GM23338 (cell line): ENCODE data around the gene NRN1L. TPM values are rescaled to one million over a fixed set of nuclear protein-coding genes. Genes with fewer than 3 reads are reported as not detected.
A peak's percentile ranks its signal among the peaks of the same experiment; 100 is the strongest.
"Not testable (repeated sequence)": the region's sequence is repeated elsewhere in the genome, so short reads cannot be mapped to it uniquely, and the experiment has no call there.

Source experiments
- ATAC-seq: fragments of 200-7000 bp; cut with Tn5 transposase; 3 replicates; pipeline ENCODE4 v1.9.1; 2020
- DNase-seq: peaks from one replicate; pipeline ENCODE4 v3.0.0-alpha.2; 2015; ENCODE audit warnings: low spot score
- H2AFZ ChIP-seq: fragments of 200-600 bp; sonication (generic); 2 replicates; pipeline ENCODE4 v1.8.0; 2016; ENCODE audit warnings: antibody characterized with exemption, mild to moderate bottlenecking, moderate library complexity
- H3F3A ChIP-seq: fragments of 200-600 bp; sonication (generic); replicated peaks from 2 replicates; pipeline ENCODE4 v1.8.0; 2017; ENCODE audit warnings: antibody characterized with exemption, mixed run types, low read depth
- H3K27ac ChIP-seq: fragments of 200-600 bp; sonication (generic); 2 replicates; pipeline ENCODE4 v1.6.1; 2016; ENCODE audit warnings: low read depth
- H3K27me3 ChIP-seq: fragments of 200-600 bp; sonication (generic); 2 replicates; pipeline ENCODE4 v1.8.0; 2016; ENCODE audit warnings: mild to moderate bottlenecking, mixed run types, moderate library complexity; ENCODE audit not compliant: insufficient read depth
- H3K36me3 ChIP-seq: fragments of 200-600 bp; sonication (generic); 2 replicates; pipeline ENCODE4 v1.8.0; 2016; ENCODE audit warnings: mild to moderate bottlenecking; ENCODE audit not compliant: insufficient read depth
- H3K4me1 ChIP-seq: fragments of 200-600 bp; sonication (generic); 2 replicates; pipeline ENCODE4 v1.8.0; 2016; ENCODE audit warnings: mild to moderate bottlenecking, moderate library complexity; ENCODE audit not compliant: insufficient read depth
- H3K4me2 ChIP-seq: fragments of 200-600 bp; sonication (generic); 2 replicates; pipeline ENCODE4 v1.7.1; 2017; ENCODE audit warnings: mixed run types
- H3K4me3 ChIP-seq: fragments of 200-600 bp; sonication (generic); 2 replicates; pipeline ENCODE4 v1.6.1; 2016; ENCODE audit warnings: mixed run types
- H3K79me2 ChIP-seq: fragments of 200-600 bp; sonication (generic); replicated peaks from 2 replicates; pipeline ENCODE4 v1.8.0; 2017; ENCODE audit warnings: mild to moderate bottlenecking; ENCODE audit not compliant: insufficient read depth
- H3K9me2 ChIP-seq: fragments of 200-600 bp; sonication (generic); 2 replicates; pipeline ENCODE4 v1.8.0; 2017; ENCODE audit not compliant: insufficient read depth
- H4K20me1 ChIP-seq: fragments of 200-600 bp; sonication (generic); replicated peaks from 2 replicates; pipeline ENCODE4 v1.8.0; 2017; ENCODE audit warnings: mild to moderate bottlenecking; ENCODE audit not compliant: insufficient read depth
- H3K27ac Mint-ChIP-seq: 2 replicates; pipeline ENCODE4 v1.8.0; 2020; ENCODE audit warnings: inconsistent platforms, mild to moderate bottlenecking, moderate library complexity, mixed read lengths
- H3K27me3 Mint-ChIP-seq: 3 replicates; pipeline ENCODE4 v1.8.0; 2022; ENCODE audit warnings: low read depth, mild to moderate bottlenecking, moderate library complexity, mixed read lengths, inconsistent platforms; ENCODE audit not compliant: insufficient read depth, poor library complexity
- H3K36me3 Mint-ChIP-seq: 3 replicates; pipeline ENCODE4 v1.8.0; 2021; ENCODE audit warnings: low read depth, mild to moderate bottlenecking, inconsistent platforms, moderate library complexity, mixed read lengths
- H3K4me1 Mint-ChIP-seq: 3 replicates; pipeline ENCODE4 v1.8.0; 2020; ENCODE audit warnings: mild to moderate bottlenecking, inconsistent platforms, mixed read lengths
- H3K4me3 Mint-ChIP-seq: 3 replicates; pipeline ENCODE4 v1.8.0; 2021; ENCODE audit warnings: moderate library complexity, mild to moderate bottlenecking, inconsistent platforms, mixed read lengths
- H3K9me3 Mint-ChIP-seq: 3 replicates; pipeline ENCODE4 v1.8.0; 2020; ENCODE audit warnings: moderate library complexity, mild to moderate bottlenecking, inconsistent platforms, mixed read lengths
- polyA plus RNA-seq: library from polyadenylated mRNA; unstranded; fragments of >200 nt; fragmentation: Nextera tagmentation; extraction: Ambion mirVana; gene quantifications from 2 replicates; pipeline ENCODE4 v1.2.1, GENCODE V29; 2016
- total RNA-seq: library from RNA; depleted of rRNA; stranded (reverse); fragments of >200 nt; shearing (Covaris generic); gene quantifications from 2 replicates; pipeline ENCODE4 v1.2.3, GENCODE V29; 2014
- TF ChIP-seq, protein P1 (sequence below): fragments of 250-450 bp; sonication (Bioruptor Pico); IDR thresholded peaks from 2 replicates; pipeline ENCODE4 v1.5.0; 2020; ENCODE audit warnings: mild to moderate bottlenecking, moderate library complexity
- TF ChIP-seq, protein P2 (sequence below): IDR thresholded peaks from one replicate; pipeline ENCODE4 v1.6.1; 2018; ENCODE audit warnings: antibody characterized with exemption; ENCODE audit not compliant: unreplicated experiment

Gene NRN1L
- total and polyA plus RNA-seq, 2 experiments from 2014 or later = 14.0 to 26.1 TPM

DNA sequence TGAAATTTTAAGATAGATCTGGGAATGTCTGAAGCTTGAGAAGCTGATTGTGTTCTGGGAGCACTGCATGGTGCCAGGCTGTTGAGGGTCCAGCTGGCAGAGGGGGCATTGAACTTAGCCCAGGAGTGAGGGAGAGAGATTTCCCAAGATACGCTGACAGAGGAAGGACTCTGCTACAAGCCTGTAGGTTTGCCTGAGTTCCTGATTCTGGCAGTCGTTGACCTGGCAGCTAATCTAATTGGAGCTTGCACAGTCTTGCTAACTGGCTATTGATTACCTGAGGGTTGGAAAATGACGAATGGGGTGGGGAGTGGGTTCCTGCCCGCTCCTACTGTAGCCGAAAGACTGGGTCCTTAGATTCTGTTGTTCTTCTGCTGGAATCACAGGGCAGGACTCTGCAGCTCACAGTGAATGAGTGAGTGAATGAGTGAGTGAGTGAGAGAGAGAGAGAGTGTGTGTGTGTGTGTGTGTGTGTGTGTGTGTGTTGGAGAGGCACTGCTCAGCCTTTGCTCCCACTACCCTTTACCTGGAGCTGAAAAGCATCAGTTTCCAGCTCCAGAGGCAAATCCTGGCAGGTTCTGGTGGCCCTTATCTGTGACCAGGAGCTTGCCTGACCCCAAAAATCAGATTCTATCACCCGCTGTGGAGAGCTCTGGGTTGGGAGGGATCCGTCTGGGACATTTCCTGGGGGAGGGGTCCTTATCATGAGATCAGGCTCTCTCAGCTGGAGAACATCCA, 30.2 kb downstream of the NRN1L start (continued):
- TF ChIP-seq, protein P1, sequence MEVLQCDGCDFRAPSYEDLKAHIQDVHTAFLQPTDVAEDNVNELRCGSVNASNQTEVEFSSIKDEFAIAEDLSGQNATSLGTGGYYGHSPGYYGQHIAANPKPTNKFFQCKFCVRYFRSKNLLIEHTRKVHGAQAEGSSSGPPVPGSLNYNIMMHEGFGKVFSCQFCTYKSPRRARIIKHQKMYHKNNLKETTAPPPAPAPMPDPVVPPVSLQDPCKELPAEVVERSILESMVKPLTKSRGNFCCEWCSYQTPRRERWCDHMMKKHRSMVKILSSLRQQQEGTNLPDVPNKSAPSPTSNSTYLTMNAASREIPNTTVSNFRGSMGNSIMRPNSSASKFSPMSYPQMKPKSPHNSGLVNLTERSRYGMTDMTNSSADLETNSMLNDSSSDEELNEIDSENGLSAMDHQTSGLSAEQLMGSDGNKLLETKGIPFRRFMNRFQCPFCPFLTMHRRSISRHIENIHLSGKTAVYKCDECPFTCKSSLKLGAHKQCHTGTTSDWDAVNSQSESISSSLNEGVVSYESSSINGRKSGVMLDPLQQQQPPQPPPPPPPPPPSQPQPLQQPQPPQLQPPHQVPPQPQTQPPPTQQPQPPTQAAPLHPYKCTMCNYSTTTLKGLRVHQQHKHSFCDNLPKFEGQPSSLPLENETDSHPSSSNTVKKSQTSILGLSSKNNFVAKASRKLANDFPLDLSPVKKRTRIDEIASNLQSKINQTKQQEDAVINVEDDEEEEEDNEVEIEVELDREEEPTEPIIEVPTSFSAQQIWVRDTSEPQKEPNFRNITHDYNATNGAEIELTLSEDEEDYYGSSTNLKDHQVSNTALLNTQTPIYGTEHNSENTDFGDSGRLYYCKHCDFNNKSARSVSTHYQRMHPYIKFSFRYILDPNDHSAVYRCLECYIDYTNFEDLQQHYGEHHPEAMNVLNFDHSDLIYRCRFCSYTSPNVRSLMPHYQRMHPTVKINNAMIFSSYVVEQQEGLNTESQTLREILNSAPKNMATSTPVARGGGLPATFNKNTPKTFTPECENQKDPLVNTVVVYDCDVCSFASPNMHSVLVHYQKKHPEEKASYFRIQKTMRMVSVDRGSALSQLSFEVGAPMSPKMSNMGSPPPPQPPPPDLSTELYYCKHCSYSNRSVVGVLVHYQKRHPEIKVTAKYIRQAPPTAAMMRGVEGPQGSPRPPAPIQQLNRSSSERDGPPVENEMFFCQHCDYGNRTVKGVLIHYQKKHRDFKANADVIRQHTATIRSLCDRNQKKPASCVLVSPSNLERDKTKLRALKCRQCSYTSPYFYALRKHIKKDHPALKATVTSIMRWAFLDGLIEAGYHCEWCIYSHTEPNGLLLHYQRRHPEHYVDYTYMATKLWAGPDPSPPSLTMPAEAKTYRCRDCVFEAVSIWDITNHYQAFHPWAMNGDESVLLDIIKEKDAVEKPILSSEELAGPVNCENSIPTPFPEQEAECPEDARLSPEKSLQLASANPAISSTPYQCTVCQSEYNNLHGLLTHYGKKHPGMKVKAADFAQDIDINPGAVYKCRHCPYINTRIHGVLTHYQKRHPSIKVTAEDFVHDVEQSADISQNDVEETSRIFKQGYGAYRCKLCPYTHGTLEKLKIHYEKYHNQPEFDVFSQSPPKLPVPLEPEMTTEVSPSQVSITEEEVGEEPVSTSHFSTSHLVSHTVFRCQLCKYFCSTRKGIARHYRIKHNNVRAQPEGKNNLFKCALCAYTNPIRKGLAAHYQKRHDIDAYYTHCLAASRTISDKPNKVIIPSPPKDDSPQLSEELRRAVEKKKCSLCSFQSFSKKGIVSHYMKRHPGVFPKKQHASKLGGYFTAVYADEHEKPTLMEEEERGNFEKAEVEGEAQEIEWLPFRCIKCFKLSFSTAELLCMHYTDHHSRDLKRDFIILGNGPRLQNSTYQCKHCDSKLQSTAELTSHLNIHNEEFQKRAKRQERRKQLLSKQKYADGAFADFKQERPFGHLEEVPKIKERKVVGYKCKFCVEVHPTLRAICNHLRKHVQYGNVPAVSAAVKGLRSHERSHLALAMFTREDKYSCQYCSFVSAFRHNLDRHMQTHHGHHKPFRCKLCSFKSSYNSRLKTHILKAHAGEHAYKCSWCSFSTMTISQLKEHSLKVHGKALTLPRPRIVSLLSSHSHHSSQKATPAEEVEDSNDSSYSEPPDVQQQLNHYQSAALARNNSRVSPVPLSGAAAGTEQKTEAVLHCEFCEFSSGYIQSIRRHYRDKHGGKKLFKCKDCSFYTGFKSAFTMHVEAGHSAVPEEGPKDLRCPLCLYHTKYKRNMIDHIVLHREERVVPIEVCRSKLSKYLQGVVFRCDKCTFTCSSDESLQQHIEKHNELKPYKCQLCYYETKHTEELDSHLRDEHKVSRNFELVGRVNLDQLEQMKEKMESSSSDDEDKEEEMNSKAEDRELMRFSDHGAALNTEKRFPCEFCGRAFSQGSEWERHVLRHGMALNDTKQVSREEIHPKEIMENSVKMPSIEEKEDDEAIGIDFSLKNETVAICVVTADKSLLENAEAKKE (CRISPR knock-in tag) = no peak
- TF ChIP-seq, protein P2, sequence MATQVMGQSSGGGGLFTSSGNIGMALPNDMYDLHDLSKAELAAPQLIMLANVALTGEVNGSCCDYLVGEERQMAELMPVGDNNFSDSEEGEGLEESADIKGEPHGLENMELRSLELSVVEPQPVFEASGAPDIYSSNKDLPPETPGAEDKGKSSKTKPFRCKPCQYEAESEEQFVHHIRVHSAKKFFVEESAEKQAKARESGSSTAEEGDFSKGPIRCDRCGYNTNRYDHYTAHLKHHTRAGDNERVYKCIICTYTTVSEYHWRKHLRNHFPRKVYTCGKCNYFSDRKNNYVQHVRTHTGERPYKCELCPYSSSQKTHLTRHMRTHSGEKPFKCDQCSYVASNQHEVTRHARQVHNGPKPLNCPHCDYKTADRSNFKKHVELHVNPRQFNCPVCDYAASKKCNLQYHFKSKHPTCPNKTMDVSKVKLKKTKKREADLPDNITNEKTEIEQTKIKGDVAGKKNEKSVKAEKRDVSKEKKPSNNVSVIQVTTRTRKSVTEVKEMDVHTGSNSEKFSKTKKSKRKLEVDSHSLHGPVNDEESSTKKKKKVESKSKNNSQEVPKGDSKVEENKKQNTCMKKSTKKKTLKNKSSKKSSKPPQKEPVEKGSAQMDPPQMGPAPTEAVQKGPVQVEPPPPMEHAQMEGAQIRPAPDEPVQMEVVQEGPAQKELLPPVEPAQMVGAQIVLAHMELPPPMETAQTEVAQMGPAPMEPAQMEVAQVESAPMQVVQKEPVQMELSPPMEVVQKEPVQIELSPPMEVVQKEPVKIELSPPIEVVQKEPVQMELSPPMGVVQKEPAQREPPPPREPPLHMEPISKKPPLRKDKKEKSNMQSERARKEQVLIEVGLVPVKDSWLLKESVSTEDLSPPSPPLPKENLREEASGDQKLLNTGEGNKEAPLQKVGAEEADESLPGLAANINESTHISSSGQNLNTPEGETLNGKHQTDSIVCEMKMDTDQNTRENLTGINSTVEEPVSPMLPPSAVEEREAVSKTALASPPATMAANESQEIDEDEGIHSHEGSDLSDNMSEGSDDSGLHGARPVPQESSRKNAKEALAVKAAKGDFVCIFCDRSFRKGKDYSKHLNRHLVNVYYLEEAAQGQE = no peak

DNA sequence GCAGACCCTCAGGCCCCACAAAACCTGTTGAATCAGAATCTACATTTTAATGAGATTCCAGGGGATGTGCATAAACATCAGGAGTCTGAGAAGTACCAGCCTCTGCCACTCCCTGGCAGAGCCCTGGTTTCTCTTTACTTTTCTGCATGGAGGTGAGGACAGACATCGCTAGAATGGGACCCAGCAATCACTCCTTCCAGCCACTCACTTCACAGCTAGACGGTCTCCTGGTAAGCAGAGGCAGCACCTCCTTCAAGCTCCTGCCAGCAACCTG, 30.7 kb downstream of the NRN1L start:
- not testable (repeated sequence) for H3K36me3 Mint-ChIP-seq, H3K9me2 ChIP-seq, H3K9me3 Mint-ChIP-seq, H3F3A ChIP-seq, H3K27me3 Mint-ChIP-seq, H2AFZ ChIP-seq, H3K79me2 ChIP-seq, H3K27me3 ChIP-seq, DNase-seq, H4K20me1 ChIP-seq, H3K4me3 ChIP-seq, H3K36me3 ChIP-seq
- Mint-ChIP-seq H3K4me1 (peaks cover 24% of the 10 kb centered on the region), H3K27ac (peak overlapping the region; percentile 89; the same call in 1 of the 2 replicates), H3K4me3 (peak overlapping the region; percentile 55; the same call in 2 of the 3 replicates)
- peak; percentile 20; the same call in 2 of the 3 replicates for ATAC-seq
- Histone ChIP-seq H3K27ac (peak overlapping the region; percentile 70; the same call in 1 of the 2 replicates), H3K4me2 (0 out of 2 replicates have a peak overlapping the region, but pooled peaks have one; percentile 66), H3K4me1 (peaks cover 18% of the 10 kb centered on the region)
